ENCODE results near the gene LHX6.

LHX6 gene

DNA sequence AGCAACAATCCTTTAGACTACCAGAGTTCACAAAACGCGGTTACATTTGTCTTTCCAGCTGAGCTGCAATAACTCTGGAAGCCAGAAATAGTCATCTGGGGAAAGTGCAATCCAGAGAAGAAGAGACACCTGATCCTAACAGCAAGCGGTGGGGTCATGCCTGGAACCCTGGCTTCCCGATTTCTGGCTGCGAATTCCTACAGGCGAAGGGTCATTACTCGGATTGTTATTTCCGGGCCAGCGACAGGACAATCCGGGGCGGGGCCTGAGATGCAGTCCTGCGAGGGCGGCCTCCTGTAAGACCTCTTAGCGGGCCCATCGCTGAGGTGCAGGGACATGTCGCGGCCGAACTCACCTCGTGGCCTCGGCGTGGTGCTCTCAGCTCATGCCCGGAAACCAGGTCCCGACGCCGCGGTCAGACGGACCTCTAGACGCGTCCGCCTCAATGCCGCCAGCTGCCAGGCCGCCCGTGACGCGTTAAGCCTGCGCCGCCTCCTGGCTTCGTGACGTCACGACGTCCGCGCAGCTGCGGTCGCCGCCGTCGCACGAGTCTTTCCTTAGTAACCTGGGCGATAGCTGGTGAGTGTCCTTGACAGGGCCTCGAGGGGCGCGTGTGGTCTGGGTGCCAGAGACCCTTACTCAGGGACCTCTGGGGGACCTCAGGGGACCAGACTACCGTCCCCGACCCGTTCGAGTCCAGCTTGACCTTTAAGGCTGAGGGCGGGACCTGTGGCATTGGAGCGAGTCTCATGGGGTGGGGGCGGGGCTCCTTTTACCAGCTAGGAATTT is 35.8 kb upstream of the LHX6 start, which contains the start of the genes MRRF and RBM18:
Gene MRRF, plus strand, starts transcription at position 523 of the 789 bp plus-strand sequence. CDS start 6,010 bp downstream, outside the sequence.
Gene RBM18, minus strand, starts transcription at position 481 of the 789 bp plus-strand sequence. CDS start 3,348 bp downstream, outside the sequence.
- TF ChIP-seq, protein P1, sequence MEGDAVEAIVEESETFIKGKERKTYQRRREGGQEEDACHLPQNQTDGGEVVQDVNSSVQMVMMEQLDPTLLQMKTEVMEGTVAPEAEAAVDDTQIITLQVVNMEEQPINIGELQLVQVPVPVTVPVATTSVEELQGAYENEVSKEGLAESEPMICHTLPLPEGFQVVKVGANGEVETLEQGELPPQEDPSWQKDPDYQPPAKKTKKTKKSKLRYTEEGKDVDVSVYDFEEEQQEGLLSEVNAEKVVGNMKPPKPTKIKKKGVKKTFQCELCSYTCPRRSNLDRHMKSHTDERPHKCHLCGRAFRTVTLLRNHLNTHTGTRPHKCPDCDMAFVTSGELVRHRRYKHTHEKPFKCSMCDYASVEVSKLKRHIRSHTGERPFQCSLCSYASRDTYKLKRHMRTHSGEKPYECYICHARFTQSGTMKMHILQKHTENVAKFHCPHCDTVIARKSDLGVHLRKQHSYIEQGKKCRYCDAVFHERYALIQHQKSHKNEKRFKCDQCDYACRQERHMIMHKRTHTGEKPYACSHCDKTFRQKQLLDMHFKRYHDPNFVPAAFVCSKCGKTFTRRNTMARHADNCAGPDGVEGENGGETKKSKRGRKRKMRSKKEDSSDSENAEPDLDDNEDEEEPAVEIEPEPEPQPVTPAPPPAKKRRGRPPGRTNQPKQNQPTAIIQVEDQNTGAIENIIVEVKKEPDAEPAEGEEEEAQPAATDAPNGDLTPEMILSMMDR (IDR thresholded peaks at IDR 0.05; ENCODE audit: low read depth, low read length) = no peak
- peak within 1 kb of the TSS; percentile 84 for H3K4me3 ChIP-seq (ENCODE audit: low read depth, low read length)

GRCh38 chr9:122263699-122264349 is 35.1 kb upstream of the LHX6 start:
- H3K4me3 ChIP-seq (ENCODE audit: low read depth, low read length) = peak overlapping the region; percentile 84
- TF ChIP-seq, protein P1 (IDR thresholded peaks at IDR 0.05; ENCODE audit: low read depth, low read length) = no peak

DNA sequence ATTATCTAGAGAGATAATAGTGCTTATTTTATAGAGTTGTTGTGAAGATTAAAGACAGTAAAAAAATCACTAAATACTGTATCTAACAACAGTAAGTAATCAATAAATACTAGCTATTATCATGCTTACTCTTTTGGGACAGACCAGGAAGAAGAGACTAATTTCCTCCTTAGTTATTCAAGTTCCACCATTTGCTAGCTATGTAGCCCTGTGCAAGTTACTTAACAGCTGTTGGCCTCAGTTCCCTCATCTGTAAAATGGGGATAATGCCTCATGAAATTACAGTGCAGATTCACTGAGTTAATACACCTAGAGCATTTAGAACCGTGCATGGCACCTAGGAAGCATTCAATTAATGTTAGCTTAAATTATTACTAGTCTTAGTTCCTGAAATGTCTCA is 33.3 kb upstream of the LHX6 start:
- TF ChIP-seq, protein P1 (IDR thresholded peaks at IDR 0.05; ENCODE audit: low read depth, low read length) = no peak
- H3K4me3 ChIP-seq (ENCODE audit: low read depth, low read length) = no peak overlapping the region

GRCh38 chr9:122261469-122261881 is 32.7 kb upstream of the LHX6 start:
- no peak overlapping the region for H3K4me3 ChIP-seq (ENCODE audit: low read depth, low read length)
- TF ChIP-seq, protein P1 (IDR thresholded peaks at IDR 0.05; ENCODE audit: low read depth, low read length) = no peak

DNA sequence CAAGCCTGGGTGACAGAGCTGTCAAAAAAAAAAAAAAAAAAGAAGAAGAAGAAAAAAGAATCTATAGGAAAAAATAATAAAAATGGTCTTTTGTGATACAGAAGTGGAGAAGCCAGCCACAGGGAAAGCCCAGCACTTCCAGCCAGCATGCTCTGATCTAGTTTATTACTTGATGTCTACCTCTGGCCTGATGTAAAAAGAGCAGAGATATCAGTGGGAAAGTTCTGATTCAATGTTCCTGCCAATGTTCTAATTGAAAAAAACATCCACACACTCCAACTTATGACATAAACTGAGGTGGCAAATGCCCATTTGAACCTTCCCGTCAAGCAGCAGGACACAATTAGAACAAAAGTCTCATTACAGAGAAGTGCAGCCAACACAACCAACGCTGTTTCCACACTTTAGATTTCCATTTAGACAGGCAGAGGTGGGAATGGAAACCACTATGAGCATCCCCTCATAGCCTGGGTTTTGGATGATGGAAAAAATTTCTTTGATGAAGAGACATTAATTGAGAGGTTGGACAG is 30.2 kb upstream of the LHX6 start:
- TF ChIP-seq, protein P1 (IDR thresholded peaks at IDR 0.05; ENCODE audit: low read depth, low read length) = no peak
- H3K4me3 ChIP-seq (ENCODE audit: low read depth, low read length) = no peak overlapping the region

DNA sequence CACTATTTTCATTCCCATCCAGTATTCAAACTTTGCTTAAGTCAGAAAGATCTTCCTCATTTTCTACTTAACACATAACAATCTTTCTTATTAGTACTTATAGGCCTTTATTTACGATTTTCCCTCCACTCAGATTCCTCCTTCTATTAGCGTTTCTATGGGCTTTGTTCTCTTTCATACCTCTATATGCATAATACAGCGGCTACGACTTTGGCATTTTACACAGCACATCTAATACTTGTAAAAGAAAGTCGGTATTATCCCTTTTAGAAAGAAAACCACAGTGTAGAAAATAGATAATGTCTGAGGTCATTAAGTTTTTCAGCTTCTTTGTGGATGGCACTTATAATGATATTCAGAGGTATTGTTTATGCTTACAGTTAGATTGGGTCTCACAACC is 27.4 kb upstream of the LHX6 start:
- TF ChIP-seq, protein P1 (IDR thresholded peaks at IDR 0.05; ENCODE audit: low read depth, low read length) = no peak
- no peak overlapping the region for H3K4me3 ChIP-seq (ENCODE audit: low read depth, low read length)

GRCh38 chr9:122254761-122255160 is 26.0 kb upstream of the LHX6 start:
- TF ChIP-seq, protein P1 (IDR thresholded peaks at IDR 0.05; ENCODE audit: low read depth, low read length) = no peak
- no peak overlapping the region for H3K4me3 ChIP-seq (ENCODE audit: low read depth, low read length)
